HCT116 (cell line): ENCODE measurements around the gene KRTAP5-3. TPM values are rescaled to one million over a fixed set of nuclear protein-coding genes. Genes with fewer than 3 reads are reported as not detected.

ENCODE experiments used
- ATAC-seq: fragments of 200-7000 bp; cut with Tn5 transposase; 2 replicates; pipeline ENCODE4 v1.9.1; 2020; ENCODE audit warnings: mild to moderate bottlenecking, moderate library complexity
- BruUV-seq: library from RNA; stranded (reverse); fragments of 400-500 nt; replicated peaks from 2 replicates; lab custom pipeline; 2021; lab: Mats Ljungman, UMichigan
- CTCF ChIA-PET: fragments of 300-600 bp; sonication (Branson Sonifier 250); formaldehyde crosslinking; loops from one replicate; lab custom pipeline; 2021; ENCODE audit warnings: antibody characterized with exemption; lab: Charles Lee
- POLR2A ChIA-PET: fragments of 300-600, 350-600 bp; sonication (Branson Sonifier 250); formaldehyde crosslinking; loops from one replicate; lab custom pipeline; 2021; ENCODE audit warnings: antibody characterized with exemption; lab: Charles Lee
- RAD21 ChIA-PET, 2 experiments: fragments of 300-600 bp; sonication (Branson Sonifier 250); formaldehyde crosslinking; loops; one replicate each; lab custom pipeline; 2023; ENCODE audit warnings: low total read pairs in 2 of 2; ENCODE audit not compliant: uncharacterized antibody in 2 of 2, unreplicated experiment in 2 of 2, low non-redundant PET in 1 of 2; lab: Charles Lee
- DNase-seq: peaks from one replicate; pipeline ENCODE4 v3.0.0-alpha.2; 2010; ENCODE audit warnings: low read depth, low spot score
- H2AFZ ChIP-seq: fragments of 200-600 bp; shearing (Covaris generic), sonication (generic); 2 replicates; pipeline ENCODE4 v1.6.1; 2017; ENCODE audit warnings: low read depth, mixed run types, mixed read lengths, antibody characterized with exemption, low read length; ENCODE audit not compliant: poor library complexity, severe bottlenecking
- H3K27ac ChIP-seq: 2 replicates; pipeline ENCODE4 v1.5.1; 2012; ENCODE audit warnings: low read depth, low read length
- H3K27me3 ChIP-seq: fragments of 200-600 bp; sonication (generic); 2 replicates; pipeline ENCODE4 v1.6.1; 2016; ENCODE audit warnings: mixed run types, low read length, mixed read lengths; ENCODE audit not compliant: insufficient read depth
- H3K36me3 ChIP-seq, 2 experiments: fragments of 200-500 bp in 1 of 2; fragments of 200-600 bp in 1 of 2; sonication (Bioruptor generic) in 1 of 2; sonication (generic) in 1 of 2; 2 replicates each; pipeline versions ENCODE4 v1.5.1 to v1.6.1; 2014 to 2016; ENCODE audit warnings: low read length in 2 of 2, inconsistent platforms in 1 of 2, mixed read lengths in 1 of 2, mixed run types in 1 of 2; ENCODE audit not compliant: insufficient read depth in 2 of 2, control insufficient read depth in 1 of 2
- H3K4me1 ChIP-seq, 2 experiments: fragments of 200-600 bp in 1 of 2; sonication (generic) in 1 of 2; 2 replicates each; pipeline versions ENCODE4 v1.5.1 to v1.6.1; 2012 to 2017; ENCODE audit warnings: low read length in 2 of 2, inconsistent platforms in 1 of 2, mild to moderate bottlenecking in 1 of 2, mixed read lengths in 1 of 2, mixed run types in 1 of 2, moderate library complexity in 1 of 2; ENCODE audit not compliant: insufficient read depth in 2 of 2, control insufficient read depth in 1 of 2
- H3K4me2 ChIP-seq: fragments of 200-600 bp; sonication (generic); 2 replicates; pipeline ENCODE4 v1.6.1; 2017; ENCODE audit warnings: mixed run types, low read length, mixed read lengths
- H3K4me3 ChIP-seq, 2 experiments: fragments of 200-600 bp in 1 of 2; sonication (generic) in 1 of 2; replicated peaks in 1 of 2; 2 replicates each; pipeline ENCODE4 v1.5.1; 2011 to 2016; ENCODE audit warnings: low read length in 2 of 2, control low read depth in 1 of 2, low read depth in 1 of 2, mild to moderate bottlenecking in 1 of 2, mixed read lengths in 1 of 2, mixed run types in 1 of 2
- H3K79me2 ChIP-seq: fragments of 200-600 bp; sonication (generic); 2 replicates; pipeline ENCODE4 v1.6.1; 2017; ENCODE audit warnings: mild to moderate bottlenecking, mixed run types, low read length, moderate library complexity, mixed read lengths; ENCODE audit not compliant: insufficient read depth
- H3K9ac ChIP-seq: fragments of 200-600 bp; sonication (generic); 2 replicates; pipeline ENCODE4 v1.6.1; 2016; ENCODE audit warnings: low read length, mixed read lengths
- H3K9me2 ChIP-seq: fragments of 200-600 bp; sonication (generic), shearing (Covaris generic); 2 replicates; pipeline ENCODE4 v1.6.1; 2017; ENCODE audit warnings: mixed run types, mild to moderate bottlenecking, moderate library complexity; ENCODE audit not compliant: insufficient read depth
- H3K9me3 ChIP-seq, 2 experiments: fragments of 200-500 bp in 1 of 2; fragments of 200-600 bp in 1 of 2; sonication (Bioruptor generic) in 1 of 2; sonication (generic) in 1 of 2; 2 replicates each; pipeline ENCODE4 v1.6.1; 2014 to 2017; ENCODE audit warnings: low read length in 2 of 2, mixed read lengths in 2 of 2, inconsistent platforms in 1 of 2, low read depth in 1 of 2, mild to moderate bottlenecking in 1 of 2, mixed run types in 1 of 2, moderate library complexity in 1 of 2; ENCODE audit not compliant: control insufficient read depth in 1 of 2, insufficient read depth in 1 of 2
- H4K20me1 ChIP-seq: fragments of 200-600 bp; sonication (generic), shearing (Covaris generic); 2 replicates; pipeline ENCODE4 v1.6.1; 2017; ENCODE audit warnings: mixed run types, mild to moderate bottlenecking, moderate library complexity; ENCODE audit not compliant: insufficient read depth
- ATF3 ChIP-seq: IDR thresholded peaks from 2 replicates; pipeline ENCODE4 v1.6.1; 2012
- CTCF ChIP-seq, 3 experiments: fragments of 200-600 bp in 1 of 3; sonication (generic) in 1 of 3; IDR thresholded peaks in 2 of 3; conservative IDR thresholded peaks in 1 of 3; 2 replicates each; pipeline ENCODE4 v1.5.1; 2012 to 2017; ENCODE audit warnings: low read depth in 2 of 3, low read length in 2 of 3, antibody characterized with exemption in 1 of 3, borderline replicate concordance in 1 of 3, control low read depth in 1 of 3, mild to moderate bottlenecking in 1 of 3, mixed read lengths in 1 of 3, mixed run types in 1 of 3, moderate library complexity in 1 of 3; ENCODE audit not compliant: insufficient read depth in 1 of 3
- EGR1 ChIP-seq: IDR thresholded peaks from 2 replicates; pipeline ENCODE4 v1.6.1; 2012; ENCODE audit warnings: low read depth
- ELF1 ChIP-seq: IDR thresholded peaks from 2 replicates; pipeline ENCODE4 v1.6.1; 2012; ENCODE audit warnings: low read depth, borderline replicate concordance
- JUND ChIP-seq: IDR thresholded peaks from 2 replicates; pipeline ENCODE4 v1.6.1; 2012
- POLR2AphosphoS5 ChIP-seq: IDR thresholded peaks from 2 replicates; pipeline ENCODE4 v1.6.1; 2011; ENCODE audit warnings: mild to moderate bottlenecking, low read depth, low read length, moderate library complexity
- YY1 ChIP-seq: IDR thresholded peaks from 2 replicates; pipeline ENCODE4 v1.6.1; 2011; ENCODE audit warnings: low read length, low read depth, moderate library complexity, mild to moderate bottlenecking; ENCODE audit not compliant: insufficient replicate concordance; ENCODE audit errors: extremely low read depth
- ZFX ChIP-seq: fragments of 450-650 bp; IDR thresholded peaks from 2 replicates; pipeline ENCODE4 v1.6.1; 2017
- intact Hi-C: fragments of 100-400 bp; cut with micrococcal nuclease; formaldehyde crosslinking; loops from 2 replicates; pipeline ENCODE4 v1.10.0; 2022
- total RNA-seq: library from RNA; stranded (reverse); gene quantifications from one replicate; pipeline ENCODE4 v1.2.1, GENCODE V29; 2021; ENCODE audit not compliant: unreplicated experiment

KRTAP5-3 gene
- total RNA-seq, 1 experiment from 2014 or later, result not detected

- ChIA-PET POLR2A (interaction anchor here (1.1 to 2.5 kb wide), 8 partner anchors 14 to 27 kb away, joined by 3 to 18 read pairs (median 5); no protein-coding TSS in a partner anchor), CTCF (interaction anchor here (1.5 to 5.2 kb wide), 7 partner anchors 8 to 66 kb away, joined by 3 to 133 read pairs (median 13); no protein-coding TSS in a partner anchor), RAD21 (interaction anchor here (0.6 to 2.6 kb wide), 5 partner anchors 20 to 79 kb away, joined by 3 to 22 read pairs (median 5); no protein-coding TSS in a partner anchor)
- H3K9ac ChIP-seq, result peak overlapping the region; percentile 34
- BruUV-seq, result no TSS peak
- ATAC-seq (peak; percentile 43), DNase-seq (peak; percentile 39)
- no peaks in the 10 kb centered on the region for H4K20me1 ChIP-seq
- H3K36me3 ChIP-seq, result no peaks in the 10 kb centered on the region
- peaks cover 16 to 29% of the 10 kb centered on the region in 2 experiments; a peak in 3 of 4 replicates for H3K4me1 ChIP-seq
- H3K9me3 ChIP-seq, result peaks cover 0 to 7% of the 10 kb centered on the region in 2 experiments; a peak in 2 of 4 replicates
- intact Hi-C loops, result loop anchor here (1.0 to 2.0 kb wide), 2 partner anchors 19 to 28 kb away; no protein-coding TSS in a partner anchor
- H3K4me3 ChIP-seq, result peak overlapping the region; percentile 46 to 61
- peak overlapping the region; percentile 94 for H3K4me2 ChIP-seq
- H3K27me3 ChIP-seq, result no peaks in the 10 kb centered on the region
- H3K9me2 ChIP-seq, result no peaks in the 10 kb centered on the region
- peak overlapping the region; percentile 8; the same call in 1 of the 2 replicates for H3K27ac ChIP-seq
- peaks cover 3% of the 10 kb centered on the region; the same call in 1 of the 2 replicates for H3K79me2 ChIP-seq
- H2AFZ ChIP-seq, result peak overlapping the region; percentile 67
- TF ChIP-seq YY1, result peak; percentile 35
- 0 out of 2 replicates have a peak, but pooled peaks have one; percentile 7 for TF ChIP-seq ZFX
- TF ChIP-seq POLR2AphosphoS5, result peak; percentile 62
- TF ChIP-seq ELF1, result no peak
- no peak for TF ChIP-seq JUND
- TF ChIP-seq EGR1, result no peak
- TF ChIP-seq ATF3, result no peak
- TF ChIP-seq CTCF (IDR thresholded peaks at IDR 0.05 in 2 of 3, conservative IDR thresholded peaks at IDR 0.05 in 1 of 3; ENCODE audit: borderline replicate concordance in 1 of 3, insufficient read depth in 1 of 3, low read depth in 2 of 3, low read length in 2 of 3), result no peak
These were observed 34.4 kb downstream of the KRTAP5-3 start for GRCh38 chr11:1573903-1574237.
